ENCODE results near the gene SORCS2.

SORCS2 gene

DNA sequence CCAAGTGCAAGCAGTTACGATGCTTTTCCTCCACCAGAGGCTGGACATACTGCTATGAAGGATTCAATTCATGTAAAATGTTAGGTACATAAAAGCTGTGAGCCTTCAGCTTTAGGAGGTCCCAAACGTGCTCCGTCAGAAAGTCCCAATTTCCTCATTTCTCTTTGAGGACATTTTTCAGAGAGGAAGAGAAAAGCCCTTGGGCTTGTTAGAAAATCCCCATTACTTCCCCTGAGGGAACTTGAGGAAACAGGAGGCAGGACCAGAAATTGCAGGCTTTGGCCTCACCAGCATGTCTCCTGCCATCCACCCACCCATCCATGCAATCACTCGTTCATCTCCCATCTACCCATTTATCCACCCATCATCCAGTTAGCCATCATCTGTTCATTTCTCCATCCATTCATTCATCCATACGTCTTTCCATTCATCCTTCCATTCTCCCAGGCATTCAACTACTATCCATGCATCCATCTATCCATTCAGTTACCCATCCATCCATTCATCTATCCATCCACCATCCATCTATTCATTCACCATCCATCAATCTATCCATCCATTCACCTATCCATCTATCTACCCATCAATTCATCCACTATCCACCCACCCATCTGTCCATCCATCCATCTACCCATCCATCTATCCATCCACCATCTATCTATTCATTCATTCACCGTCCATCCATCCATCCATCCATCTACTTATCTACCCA, 523.8 kb downstream of the SORCS2 start:
- Histone ChIP-seq H3K4me2 (ENCODE audit: low read length) (peak overlapping the region; percentile 66), H3K4me3 (ENCODE audit: low read length) (peak overlapping the region; percentile 20; the same call in 1 of the 2 replicates), H3K4me1 (ENCODE audit: low read length) (peaks cover 25% of the 10 kb centered on the region), H2AFZ (ENCODE audit: low read depth, low read length) (no peak overlapping the region), H3K79me2 (ENCODE audit: low read length) (no peaks in the 10 kb centered on the region), H3K9ac (ENCODE audit: low read length) (no peak overlapping the region; the same call in 1 of the 2 replicates), H3K27ac (ENCODE audit: low read length) (peak overlapping the region; percentile 32; the same call in 1 of the 2 replicates), H3K36me3 (replicated peaks; ENCODE audit: low read depth, low read length) (no peaks in the 10 kb centered on the region), H4K20me1 (ENCODE audit: insufficient read depth, low read length) (no peaks in the 10 kb centered on the region; the same call in 1 of the 2 replicates), H3K9me3 (ENCODE audit: insufficient read depth, low read length) (no peaks in the 10 kb centered on the region), H3K27me3 (ENCODE audit: low read depth, low read length) (peaks cover 10% of the 10 kb centered on the region; the same call in 1 of the 2 replicates)
- TF ChIP-seq EZH2phosphoT487 (IDR thresholded peaks at IDR 0.05; ENCODE audit: low read depth): no peak
- TF ChIP-seq, protein P1, sequence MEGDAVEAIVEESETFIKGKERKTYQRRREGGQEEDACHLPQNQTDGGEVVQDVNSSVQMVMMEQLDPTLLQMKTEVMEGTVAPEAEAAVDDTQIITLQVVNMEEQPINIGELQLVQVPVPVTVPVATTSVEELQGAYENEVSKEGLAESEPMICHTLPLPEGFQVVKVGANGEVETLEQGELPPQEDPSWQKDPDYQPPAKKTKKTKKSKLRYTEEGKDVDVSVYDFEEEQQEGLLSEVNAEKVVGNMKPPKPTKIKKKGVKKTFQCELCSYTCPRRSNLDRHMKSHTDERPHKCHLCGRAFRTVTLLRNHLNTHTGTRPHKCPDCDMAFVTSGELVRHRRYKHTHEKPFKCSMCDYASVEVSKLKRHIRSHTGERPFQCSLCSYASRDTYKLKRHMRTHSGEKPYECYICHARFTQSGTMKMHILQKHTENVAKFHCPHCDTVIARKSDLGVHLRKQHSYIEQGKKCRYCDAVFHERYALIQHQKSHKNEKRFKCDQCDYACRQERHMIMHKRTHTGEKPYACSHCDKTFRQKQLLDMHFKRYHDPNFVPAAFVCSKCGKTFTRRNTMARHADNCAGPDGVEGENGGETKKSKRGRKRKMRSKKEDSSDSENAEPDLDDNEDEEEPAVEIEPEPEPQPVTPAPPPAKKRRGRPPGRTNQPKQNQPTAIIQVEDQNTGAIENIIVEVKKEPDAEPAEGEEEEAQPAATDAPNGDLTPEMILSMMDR (IDR thresholded peaks at IDR 0.05; ENCODE audit: low read depth, low read length): no peak

DNA sequence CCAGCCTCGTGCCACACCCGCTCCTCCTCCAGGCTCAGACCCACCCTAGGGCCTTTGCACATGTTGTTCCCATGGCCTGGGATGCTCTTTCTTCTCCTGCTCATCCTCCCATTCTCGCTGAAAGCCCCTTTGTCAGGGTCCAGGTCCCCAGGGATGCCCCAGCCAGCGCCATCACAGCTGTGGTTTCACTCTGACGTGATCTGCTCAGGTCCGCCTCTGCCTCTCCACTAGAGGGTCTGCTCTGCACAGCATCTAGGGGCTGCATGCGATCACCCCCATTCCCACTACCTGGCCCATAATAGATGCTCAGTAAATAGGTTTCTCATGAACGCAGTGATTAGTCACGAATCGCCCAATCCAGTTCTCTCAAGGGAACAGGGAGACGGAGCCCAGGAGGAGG, 524.8 kb downstream of the SORCS2 start:
- TF ChIP-seq EZH2phosphoT487 (IDR thresholded peaks at IDR 0.05; ENCODE audit: low read depth): no peak
- TF ChIP-seq, protein P1 (IDR thresholded peaks at IDR 0.05; ENCODE audit: low read depth, low read length): 0 out of 2 replicates have a peak, but pooled peaks have one; percentile 6
- Histone ChIP-seq H4K20me1 (ENCODE audit: insufficient read depth, low read length) (no peaks in the 10 kb centered on the region; the same call in 1 of the 2 replicates), H3K27ac (ENCODE audit: low read length) (no peak overlapping the region), H3K9me3 (ENCODE audit: insufficient read depth, low read length) (no peaks in the 10 kb centered on the region), H3K27me3 (ENCODE audit: low read depth, low read length) (peaks cover 10% of the 10 kb centered on the region; the same call in 1 of the 2 replicates), H3K9ac (ENCODE audit: low read length) (no peak overlapping the region), H3K79me2 (ENCODE audit: low read length) (no peaks in the 10 kb centered on the region), H3K4me2 (ENCODE audit: low read length) (peak overlapping the region; percentile 16; the same call in 1 of the 2 replicates), H2AFZ (ENCODE audit: low read depth, low read length) (no peak overlapping the region), H3K36me3 (replicated peaks; ENCODE audit: low read depth, low read length) (no peaks in the 10 kb centered on the region), H3K4me1 (ENCODE audit: low read length) (peaks cover 25% of the 10 kb centered on the region), H3K4me3 (ENCODE audit: low read length) (no peak overlapping the region)

DNA sequence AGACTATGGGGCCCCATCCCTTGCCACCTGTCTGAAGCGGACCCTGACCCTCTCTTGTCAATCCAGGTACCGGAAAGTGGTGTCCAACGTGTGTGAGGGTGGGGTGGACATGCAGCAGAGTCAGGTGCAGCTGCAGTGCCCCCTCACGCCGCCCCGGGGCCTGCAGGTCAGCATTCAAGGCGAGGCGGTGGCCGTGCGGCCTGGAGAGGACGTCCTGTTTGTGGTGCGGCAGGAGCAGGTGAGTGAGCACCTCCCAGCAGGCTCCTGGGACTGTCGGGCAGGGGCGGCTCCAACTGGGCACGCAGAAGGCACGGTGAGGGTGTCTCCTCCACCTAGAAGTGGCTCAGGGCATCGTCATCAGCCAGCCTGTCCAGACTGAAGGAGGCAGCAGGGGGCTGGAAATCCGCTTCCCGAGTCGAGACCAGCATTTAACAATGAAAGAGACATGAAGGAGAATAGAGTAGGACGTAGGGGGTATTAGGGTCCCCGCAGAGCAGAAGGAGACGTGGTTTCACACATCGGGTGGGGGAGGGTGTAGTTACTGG, 525.7 kb downstream of the SORCS2 start:
- Histone ChIP-seq H3K4me1 (ENCODE audit: low read length) (peaks cover 25% of the 10 kb centered on the region), H3K79me2 (ENCODE audit: low read length) (no peaks in the 10 kb centered on the region), H3K4me2 (ENCODE audit: low read length) (no peak overlapping the region), H2AFZ (ENCODE audit: low read depth, low read length) (no peak overlapping the region), H4K20me1 (ENCODE audit: insufficient read depth, low read length) (no peaks in the 10 kb centered on the region), H3K9ac (ENCODE audit: low read length) (no peak overlapping the region), H3K27ac (ENCODE audit: low read length) (no peak overlapping the region), H3K36me3 (replicated peaks; ENCODE audit: low read depth, low read length) (no peaks in the 10 kb centered on the region), H3K4me3 (ENCODE audit: low read length) (no peak overlapping the region), H3K9me3 (ENCODE audit: insufficient read depth, low read length) (no peaks in the 10 kb centered on the region), H3K27me3 (ENCODE audit: low read depth, low read length) (peaks cover 10% of the 10 kb centered on the region; the same call in 1 of the 2 replicates)
- TF ChIP-seq, protein P1 (IDR thresholded peaks at IDR 0.05; ENCODE audit: low read depth, low read length): no peak
- TF ChIP-seq EZH2phosphoT487 (IDR thresholded peaks at IDR 0.05; ENCODE audit: low read depth): no peak
